ENCODE data around the gene GNPTAB. TPM values are rescaled to one million over a fixed set of nuclear protein-coding genes. Genes with fewer than 3 reads are reported as not detected.

Gene GNPTAB
- total and polyA plus RNA-seq, 2 of the 13 experiments (the other 11 are each of a cell fraction or from before 2014, with no cell fraction given): 13.6 to 19.4 TPM

GRCh38 chr12:101713059-101713682, 117.6 kb downstream of the GNPTAB start (continued):
- TF ChIP-seq ATF4 (CRISPR knock-in tag; IDR thresholded peaks at IDR 0.05) (no peak), PCBP2 (optimal IDR thresholded peaks at IDR 0.05; ENCODE audit: low read depth, low read length, poor library complexity, severe bottlenecking) (no peak), ZNF367 (CRISPR knock-in tag; IDR thresholded peaks at IDR 0.05; ENCODE audit: borderline replicate concordance) (no peak), KIAA2018 (CRISPR knock-in tag; IDR thresholded peaks at IDR 0.05; ENCODE audit: borderline replicate concordance) (no peak), JDP2 (CRISPR knock-in tag; IDR thresholded peaks at IDR 0.05; ENCODE audit: borderline replicate concordance) (no peak), AGO2 (optimal IDR thresholded peaks at IDR 0.05; ENCODE audit: low read depth, low read length) (no peak), RNF2 (conservative IDR thresholded peaks at IDR 0.05; ENCODE audit: low read depth) (no peak), ZNF576 (CRISPR knock-in tag; IDR thresholded peaks at IDR 0.05) (no peak), PHF8 (CRISPR knock-in tag; IDR thresholded peaks at IDR 0.05) (peak; percentile 33; the same call in 1 of the 2 replicates), MBD4 (IDR thresholded peaks at IDR 0.05; ENCODE audit: borderline replicate concordance, low read length) (no peak), MYNN (CRISPR knock-in tag; IDR thresholded peaks at IDR 0.05; ENCODE audit: low read depth) (no peak), ZNF772 (CRISPR knock-in tag; IDR thresholded peaks at IDR 0.05) (no peak), NFATC3 (CRISPR knock-in tag; IDR thresholded peaks at IDR 0.05) (no peak), ZFP91 (CRISPR knock-in tag; IDR thresholded peaks at IDR 0.05; ENCODE audit: borderline replicate concordance) (peak; percentile 34; the same call in 1 of the 2 replicates), NFE2 (CRISPR knock-in tag; IDR thresholded peaks at IDR 0.05) (no peak), ZMYM3 (CRISPR knock-in tag; IDR thresholded peaks at IDR 0.05) (peak; percentile 85), TEAD2 (CRISPR knock-in tag; IDR thresholded peaks at IDR 0.05) (no peak)
